HG03066 (cell line): ENCODE measurements around the gene CRTC1.
"Not testable (repeated sequence)": the region's sequence is repeated elsewhere in the genome, so short reads cannot be mapped to it uniquely, and the experiment has no call there.

Source experiments
- ATAC-seq: cut with Tn5 transposase; IDR thresholded peaks from one replicate; pipeline ENCODE4 v1.9.1; 2021; ENCODE audit warnings: low read depth; ENCODE audit not compliant: unreplicated experiment

CRTC1 gene

DNA sequence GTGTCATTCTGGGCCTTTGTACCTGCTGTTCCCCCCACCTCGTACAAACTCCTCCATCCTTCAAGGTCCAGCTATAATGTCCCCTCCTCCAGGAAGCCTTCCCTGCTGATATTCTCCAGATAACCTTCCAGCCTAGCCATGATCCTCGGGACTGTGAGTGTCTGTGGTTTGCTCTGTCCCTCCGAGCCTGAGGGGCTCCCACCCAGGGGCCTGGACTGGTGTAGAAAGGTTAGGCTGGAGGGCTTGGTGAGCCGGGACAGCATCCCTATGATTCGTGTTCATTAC is 110.5 kb downstream of the CRTC1 start:
- ATAC-seq: no peak

DNA sequence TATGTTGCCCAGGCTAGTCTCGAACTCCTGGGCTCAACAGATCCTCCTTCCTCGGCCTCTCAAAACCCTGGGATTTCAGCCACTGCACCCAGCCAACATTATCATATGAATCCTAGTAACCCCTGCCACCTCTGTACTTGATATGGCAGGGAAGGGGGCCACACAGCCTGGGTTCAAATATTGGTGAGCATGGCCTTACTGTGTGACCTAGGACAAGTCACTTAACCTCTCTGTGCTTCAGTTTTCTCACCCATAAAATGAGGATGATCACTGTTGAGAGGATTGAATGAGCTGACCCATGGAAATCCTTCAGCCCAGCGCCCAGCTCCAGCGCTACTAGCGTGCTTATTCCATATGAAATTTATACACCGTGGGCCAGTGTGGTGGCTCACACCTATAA is 111.2 kb downstream of the CRTC1 start:
- ATAC-seq: no peak

GRCh38 chr19:18795540-18795939 is 112.1 kb downstream of the CRTC1 start:
- no peak for ATAC-seq

DNA sequence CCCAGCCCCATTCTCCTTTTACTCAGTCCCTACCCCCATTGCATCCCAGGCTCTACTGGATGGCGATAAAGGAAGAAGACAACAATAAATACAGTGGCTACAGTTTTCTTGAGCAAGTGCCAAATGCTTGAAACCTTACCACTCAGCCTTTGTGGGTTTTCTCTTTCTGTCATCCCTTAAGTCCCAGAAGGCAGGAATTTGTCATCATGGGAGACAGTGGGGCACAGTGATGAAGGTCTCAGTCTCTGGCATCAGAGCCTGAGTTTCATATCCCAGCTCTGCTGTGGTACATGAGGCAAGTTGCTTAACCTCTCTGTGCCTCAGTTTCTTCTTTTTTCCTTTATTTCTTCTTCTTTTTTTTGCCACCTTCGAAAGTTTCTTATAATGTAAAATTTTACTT is 112.8 kb downstream of the CRTC1 start:
- no peak for ATAC-seq

- ATAC-seq: no peak
Measured at GRCh38 chr19:18798384-18799352, 115.2 kb downstream of the CRTC1 start.

- no peak for ATAC-seq
Measured at GRCh38 chr19:18799389-18799970, 116.0 kb downstream of the CRTC1 start.

GRCh38 chr19:18800079-18800478 is 116.6 kb downstream of the CRTC1 start:
- ATAC-seq: no peak

DNA sequence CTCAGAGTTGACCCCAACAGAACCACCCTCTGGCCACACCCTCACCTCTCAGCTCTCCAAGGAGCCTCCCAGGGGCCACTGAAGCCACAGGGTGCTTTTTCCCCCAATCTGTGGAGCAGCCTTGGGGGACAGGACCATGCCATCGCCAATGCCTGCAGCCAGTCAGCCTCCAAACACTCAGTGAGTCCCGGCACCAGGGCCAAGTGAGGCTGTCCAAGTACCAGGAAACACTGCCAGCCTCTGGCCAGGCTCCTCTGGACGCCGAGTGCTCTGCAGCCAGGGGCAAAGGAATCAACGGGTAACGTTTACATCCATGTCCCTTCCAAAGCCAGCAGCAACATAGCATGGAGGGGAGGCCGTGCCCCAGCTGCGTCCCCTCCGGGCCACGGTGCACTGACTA is 117.2 kb downstream of the CRTC1 start:
- no peak for ATAC-seq

- no peak for ATAC-seq
Measured at GRCh38 chr19:18802354-18802753, 118.9 kb downstream of the CRTC1 start.

GRCh38 chr19:18803550-18804138 is 120.2 kb downstream of the CRTC1 start:
- no peak for ATAC-seq

DNA sequence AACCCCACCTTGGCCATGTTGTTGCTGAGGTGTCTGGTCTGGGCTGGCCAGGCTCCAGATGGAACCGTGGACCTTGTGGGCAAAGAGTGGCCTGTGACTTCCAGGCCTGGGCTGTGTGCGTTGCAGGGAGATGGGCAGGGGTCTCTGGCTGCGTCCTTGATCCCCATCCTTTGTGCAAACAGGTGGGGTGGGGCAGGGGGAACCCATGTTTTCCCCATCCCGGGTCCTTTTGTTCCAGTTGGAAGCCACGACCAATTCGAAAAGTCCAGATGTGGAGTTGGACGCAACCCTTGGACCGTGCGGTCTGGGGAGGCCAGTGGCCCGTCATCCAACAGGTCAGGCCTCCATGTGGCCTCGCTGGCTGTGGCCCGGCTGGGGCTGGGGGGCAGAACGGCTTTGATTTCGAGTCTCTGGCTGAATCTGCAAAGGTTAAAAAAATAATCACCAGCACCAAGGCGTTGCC is 120.7 kb downstream of the CRTC1 start:
- no peak for ATAC-seq

DNA sequence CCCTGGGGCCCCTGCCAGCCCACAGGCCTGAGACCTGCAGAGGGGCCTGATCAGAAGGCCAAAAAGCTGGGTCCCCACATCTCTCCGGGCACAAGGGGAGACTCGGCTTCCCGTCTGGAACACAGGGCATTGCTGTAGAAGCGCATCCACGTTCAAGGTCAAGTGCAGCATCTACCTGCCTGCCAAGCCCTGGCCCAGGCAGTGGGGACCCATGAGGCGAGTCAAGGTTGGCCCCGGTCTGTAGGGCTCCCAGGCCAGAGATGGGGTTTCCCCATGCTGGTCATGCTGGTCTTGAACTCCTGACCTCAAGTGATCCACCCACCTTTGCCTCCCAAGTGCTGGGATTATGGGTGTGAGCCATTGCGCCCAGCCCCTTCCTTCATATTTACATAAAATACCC is 121.2 kb downstream of the CRTC1 start:
- ATAC-seq: no peak

DNA sequence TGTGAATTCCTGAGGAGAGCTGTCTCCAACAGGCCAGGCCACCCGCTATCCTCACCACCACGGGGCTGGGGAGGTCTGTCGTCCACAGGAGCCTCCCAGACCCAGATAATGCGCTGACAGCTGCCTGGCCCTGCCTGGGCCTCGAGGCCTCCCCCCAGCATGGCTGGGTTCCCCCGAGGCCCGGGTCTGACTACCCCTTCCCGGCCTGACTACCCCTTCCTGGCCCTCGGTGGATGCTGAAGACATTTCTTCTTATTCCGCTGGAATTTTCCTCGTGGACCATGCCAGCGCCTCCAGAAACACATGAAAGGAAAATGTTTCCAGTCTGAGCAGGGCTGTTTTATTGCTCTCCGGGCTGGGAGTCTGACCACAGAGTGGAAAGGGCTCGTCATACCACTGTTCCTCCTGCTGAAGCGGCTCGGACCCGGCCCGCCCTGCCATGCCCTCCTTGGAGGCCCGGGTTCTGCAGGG is 124.4 kb downstream of the CRTC1 start:
- no peak for ATAC-seq

DNA sequence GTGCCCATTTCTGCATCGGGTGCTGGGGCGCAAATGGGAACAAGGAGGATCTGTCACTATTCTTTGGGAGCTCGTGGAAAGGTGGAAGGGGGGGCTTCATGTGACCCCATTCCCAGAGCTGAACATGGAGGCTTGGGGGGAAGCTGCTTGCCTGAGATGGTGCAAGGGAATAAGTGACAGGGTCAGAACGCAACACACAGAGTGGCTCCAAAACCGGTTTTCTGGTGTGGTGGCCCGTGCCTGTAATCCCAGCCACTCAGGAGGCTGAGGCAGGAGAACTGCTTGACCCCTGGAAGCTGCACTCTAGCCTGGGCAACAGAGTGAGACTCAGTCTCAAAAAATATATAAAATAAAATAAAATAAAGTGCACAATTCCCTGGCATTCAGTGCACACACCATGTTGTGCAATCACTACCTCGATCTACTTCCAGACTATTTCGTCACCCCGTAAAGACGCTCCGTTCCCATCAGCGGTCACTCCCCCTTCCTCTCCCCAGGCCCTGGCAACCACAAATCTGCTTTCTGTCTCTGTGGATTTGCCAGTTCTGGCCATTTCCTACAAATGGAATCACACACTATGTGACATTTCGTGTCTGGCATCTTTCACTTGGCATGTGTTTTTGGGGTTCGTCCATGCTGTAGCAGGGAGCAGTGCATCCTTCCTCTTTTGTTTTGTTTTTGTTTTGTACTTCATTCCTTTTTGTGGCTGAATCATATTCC is 125.8 kb downstream of the CRTC1 start:
- ATAC-seq: no peak

DNA sequence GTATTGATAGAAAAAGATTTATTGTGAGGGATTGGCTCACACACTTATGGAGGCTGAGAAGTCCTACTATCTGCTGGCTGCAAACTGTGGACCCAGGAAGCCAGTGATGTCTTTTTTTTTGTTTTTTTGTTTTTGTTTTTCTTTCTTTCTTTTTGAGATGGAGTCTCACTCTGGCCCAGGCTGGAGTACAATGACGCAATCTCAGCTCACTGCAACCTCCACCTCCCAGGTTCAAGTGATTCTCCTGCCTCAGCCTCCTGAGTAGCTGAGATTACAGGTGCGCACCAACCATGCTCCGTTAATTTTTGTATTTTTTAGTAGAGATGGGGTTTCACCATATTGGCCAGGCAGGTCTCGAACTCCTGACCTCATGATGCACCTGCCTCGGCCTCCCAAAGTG is 128.2 kb downstream of the CRTC1 start:
- ATAC-seq: not testable (repeated sequence)

GRCh38 chr19:18814063-18814462 is 130.6 kb downstream of the CRTC1 start:
- no peak for ATAC-seq

GRCh38 chr19:18815673-18816072 is 132.2 kb downstream of the CRTC1 start:
- no peak for ATAC-seq

- ATAC-seq: not testable (repeated sequence)
Measured at GRCh38 chr19:18816645-18817044, 133.2 kb downstream of the CRTC1 start.

DNA sequence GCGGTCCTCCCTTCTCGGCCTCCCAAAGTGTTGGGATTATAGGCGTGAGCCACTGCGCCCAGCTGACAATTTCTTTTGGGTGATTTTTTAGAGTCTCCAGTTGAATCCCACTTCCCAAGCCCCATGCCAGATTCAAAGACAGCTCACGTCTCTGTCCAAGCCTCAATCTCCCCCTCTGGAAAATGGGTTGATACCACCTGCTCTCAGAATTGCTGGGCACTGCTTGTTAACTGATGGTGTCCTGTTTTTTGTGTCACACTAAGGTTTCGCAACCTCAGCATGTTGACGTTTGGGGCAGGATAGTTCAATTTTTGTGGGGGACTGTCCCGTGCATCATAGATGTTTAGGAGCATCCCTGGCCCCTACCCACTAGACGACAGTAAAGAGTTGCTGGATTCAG is 134.1 kb downstream of the CRTC1 start:
- ATAC-seq: no peak

DNA sequence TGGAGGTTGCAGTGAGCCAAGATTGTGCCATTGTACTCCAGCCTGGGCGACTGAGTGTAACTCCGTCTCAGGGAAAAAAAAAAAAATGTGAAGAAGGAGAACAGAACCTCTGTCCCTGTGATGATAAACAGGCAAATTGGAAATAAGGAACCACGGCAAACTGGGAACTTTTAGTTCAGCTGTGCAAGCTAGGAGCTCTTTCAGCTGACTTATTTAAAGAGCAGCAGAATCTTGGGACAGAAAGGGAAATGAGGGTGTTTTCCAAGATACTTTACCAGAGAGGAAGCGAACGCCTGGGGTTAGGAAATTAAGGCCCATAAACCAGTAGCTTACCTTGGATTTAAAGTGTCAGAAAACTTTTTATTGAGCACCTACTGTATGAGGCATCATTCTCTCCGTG is 145.3 kb downstream of the CRTC1 start:
- ATAC-seq: no peak

GRCh38 chr19:18830488-18830887 is 147.0 kb downstream of the CRTC1 start:
- no peak for ATAC-seq
